B cell (primary cell): Measurements from ENCODE around the gene MAP3K1. TPM values are rescaled to one million over a fixed set of nuclear protein-coding genes. Genes with fewer than 3 reads are reported as not detected.

Experiments used
- ATAC-seq: fragments of 200-7000 bp; cut with Tn5 transposase; one replicate; pipeline ENCODE4 v1.10.0; 2021; ENCODE audit warnings: low read depth, mild to moderate bottlenecking, moderate number of reproducible peaks, moderate library complexity
- CTCF ChIA-PET: fragments of 350-600 bp; sonication (Branson Sonifier 250); formaldehyde crosslinking; loops from one replicate; lab custom pipeline; 2021; ENCODE audit warnings: antibody characterized with exemption, inconsistent platforms; lab: Charles Lee
- POLR2A ChIA-PET: fragments of 350-600 bp; sonication (Branson Sonifier 250); formaldehyde crosslinking; loops from one replicate; lab custom pipeline; 2021; ENCODE audit warnings: antibody characterized with exemption; lab: Charles Lee
- DNase-seq: peaks from one replicate; pipeline ENCODE4 v3.0.0; 2013
- H2AFZ ChIP-seq: 2 replicates; pipeline ENCODE4 v1.6.1; 2012; ENCODE audit warnings: mild to moderate bottlenecking, low read depth, low read length; ENCODE audit not compliant: insufficient read depth, poor library complexity, severe bottlenecking
- H3K27ac ChIP-seq, 2 donors: 1 replicate in 1 of 2; 2 replicates in 1 of 2; pipeline ENCODE4 v1.5.1; 2012 to 2013; ENCODE audit warnings: low read length in 2 of 2, mild to moderate bottlenecking in 2 of 2, moderate library complexity in 1 of 2
- H3K27me3 ChIP-seq, 4 experiments: fragments of 200-600 bp in 1 of 4; sonication (generic) in 1 of 4; replicated peaks in 1 of 4; 1 replicate in 2 of 4; 2 replicates in 2 of 4; pipeline versions ENCODE4 v1.6.1 to v1.7.0; 2013 to 2016; ENCODE audit warnings: low read length in 3 of 4, mild to moderate bottlenecking in 2 of 4, mixed read lengths in 1 of 4, moderate library complexity in 1 of 4; ENCODE audit not compliant: insufficient read depth in 4 of 4, control insufficient read depth in 3 of 4; ENCODE audit errors: control extremely low read depth in 1 of 4
- H3K36me3 ChIP-seq, 2 experiments: replicated peaks in 1 of 2; 1 replicate in 1 of 2; 2 replicates in 1 of 2; pipeline versions ENCODE4 v1.6.1 to v1.7.1; 2013; ENCODE audit warnings: low read length in 1 of 2; ENCODE audit not compliant: insufficient read depth in 2 of 2, control insufficient read depth in 1 of 2; ENCODE audit errors: control extremely low read depth in 1 of 2, extremely low read depth in 1 of 2
- H3K4me1 ChIP-seq, 2 donors: fragments of 200-600 bp in 1 of 2; sonication (generic) in 1 of 2; 1 replicate in 1 of 2; 2 replicates in 1 of 2; pipeline versions ENCODE4 v1.5.1 to v1.6.1; 2013 to 2017; ENCODE audit warnings: low read length in 2 of 2; ENCODE audit not compliant: control insufficient read depth in 2 of 2, insufficient read depth in 2 of 2
- H3K4me2 ChIP-seq: replicated peaks from 2 replicates; pipeline ENCODE3; 2012; ENCODE audit warnings: mild to moderate bottlenecking, low read depth, low read length; ENCODE audit not compliant: poor library complexity, severe bottlenecking
- H3K4me3 ChIP-seq, 5 experiments: fragments of 200-600 bp in 1 of 5; sonication (generic) in 1 of 5; 1 replicate in 3 of 5; 2 replicates in 2 of 5; pipeline versions ENCODE4 v1.5.1 to v1.7.0; 2011 to 2016; ENCODE audit warnings: low read length in 4 of 5, mild to moderate bottlenecking in 4 of 5, low read depth in 2 of 5, control low read depth in 1 of 5, moderate library complexity in 1 of 5; ENCODE audit not compliant: insufficient read depth in 1 of 5; ENCODE audit errors: control extremely low read depth in 1 of 5, extremely low read depth in 1 of 5
- H3K79me2 ChIP-seq: fragments of 200-600 bp; sonication (generic); one replicate; pipeline ENCODE4 v1.6.0; 2016; ENCODE audit warnings: low read length; ENCODE audit not compliant: control insufficient read depth, insufficient read depth
- H3K9ac ChIP-seq: fragments of 200-600 bp; sonication (generic); 2 replicates; pipeline ENCODE4 v1.6.1; 2017; ENCODE audit warnings: mild to moderate bottlenecking, low read length, moderate library complexity
- H3K9me3 ChIP-seq, 3 donors: one replicate each; pipeline versions ENCODE4 v1.6.1 to v1.7.1; 2013; ENCODE audit warnings: low read length in 2 of 3; ENCODE audit not compliant: control insufficient read depth in 2 of 3, insufficient read depth in 1 of 3; ENCODE audit errors: control extremely low read depth in 1 of 3
- H4K20me1 ChIP-seq: 2 replicates; pipeline ENCODE4 v1.6.0; 2012; ENCODE audit warnings: mild to moderate bottlenecking, low read length; ENCODE audit not compliant: insufficient read depth, control insufficient read depth, poor library complexity, severe bottlenecking
- H3K27ac Mint-ChIP-seq: one replicate; pipeline ENCODE4 v1.8.0; 2021; ENCODE audit warnings: mixed read lengths
- H3K27me3 Mint-ChIP-seq: one replicate; pipeline ENCODE4 v1.8.0; 2021; ENCODE audit warnings: mixed read lengths
- H3K4me1 Mint-ChIP-seq: one replicate; pipeline ENCODE4 v1.8.0; 2021; ENCODE audit warnings: mixed read lengths
- H3K4me3 Mint-ChIP-seq: one replicate; pipeline ENCODE4 v1.8.0; 2021; ENCODE audit warnings: mixed read lengths
- H3K9me3 Mint-ChIP-seq: one replicate; pipeline ENCODE4 v1.8.0; 2022; ENCODE audit warnings: mixed read lengths; ENCODE audit not compliant: insufficient read depth
- CTCF ChIP-seq: fragments of 200-600 bp; IDR thresholded peaks from one replicate; pipeline ENCODE4 v1.8.0; 2022; ENCODE audit warnings: antibody characterized with exemption, mild to moderate bottlenecking
- EZH2 ChIP-seq: IDR thresholded peaks from 2 replicates; pipeline ENCODE4 v1.6.1; 2012; ENCODE audit warnings: borderline replicate concordance, low read depth, mild to moderate bottlenecking, moderate library complexity, low read length; ENCODE audit not compliant: insufficient read depth, poor library complexity, severe bottlenecking
- WGBS: methylation state at CpG from one replicate; pipeline ENCODE4 v1.1.5; 2013; ENCODE audit warnings: missing lambda C conversion rate; ENCODE audit not compliant: insufficient coverage; 5-methylcytosine and 5-hydroxymethylcytosine counted together
- intact Hi-C: fragments of 100-400 bp; cut with micrococcal nuclease; formaldehyde crosslinking; loops from one replicate; pipeline ENCODE4 v1.10.0; 2022
- polyA plus RNA-seq: library from polyadenylated mRNA; depleted of rRNA; stranded (reverse); fragments of >200 nt; gene quantifications from 2 replicates; pipeline ENCODE4 v1.2.3, GENCODE V29; 2012
- total RNA-seq, 2 donors: library from RNA; stranded (reverse); fragments of 120-200 nt in 1 of 2; gene quantifications; 1 replicate in 1 of 2; 2 replicates in 1 of 2; pipeline versions ENCODE4 v1.2.3 to v1.2.4, GENCODE V29; 2013 to 2022

The MAP3K1 gene
- total and polyA plus RNA-seq, 2 donors (not counting 1 experiment from before 2014, with no cell fraction given): 51.7 to 160 TPM

- peak; percentile 1 for ATAC-seq
- peak; percentile 39 for TF ChIP-seq CTCF
- no peak for TF ChIP-seq EZH2
- peak overlapping the region; percentile 73 to 97 (median 80) for H3K4me3 ChIP-seq
- Mint-ChIP-seq H3K27ac (peak overlapping the region; percentile 99), H3K4me3 (peak overlapping the region; percentile 97), H3K9me3 (no peaks in the 10 kb centered on the region), H3K4me1 (peaks cover 37% of the 10 kb centered on the region), H3K27me3 (no peaks in the 10 kb centered on the region)
- H2AFZ ChIP-seq: peak overlapping the region; percentile 66
- H3K27ac ChIP-seq: peak overlapping the region; percentile 91 to 94
- H3K4me2 ChIP-seq: peak overlapping the region; percentile 83
- ChIA-PET CTCF (interaction anchor here (0.6 to 4.2 kb wide), 13 partner anchors 12 to 544 kb away, joined by 3 to 25 read pairs (median 5); no protein-coding TSS in a partner anchor), POLR2A (interaction anchor here (0.6 to 2.8 kb wide), 7 partner anchors 24 to 336 kb away, joined by 3 to 29 read pairs (median 6); no protein-coding TSS in a partner anchor)
- WGBS: under 1% methylated on average over 27 of the region's 31 CpGs
- H3K9ac ChIP-seq: peak overlapping the region; percentile 94
- no peaks in the 10 kb centered on the region for H3K9me3 ChIP-seq
- H3K79me2 ChIP-seq: peaks cover 39% of the 10 kb centered on the region
- no peaks in the 10 kb centered on the region for H4K20me1 ChIP-seq
- DNase-seq: no peak
- H3K36me3 ChIP-seq: no peaks in the 10 kb centered on the region
- H3K27me3 ChIP-seq: no peaks in the 10 kb centered on the region
- H3K4me1 ChIP-seq: peaks cover 19 to 23% of the 10 kb centered on the region in 2 donors
- intact Hi-C loops: loop anchor here (2.0 kb wide), 2 partner anchors 50 to 250 kb away; no protein-coding TSS in a partner anchor
Measured at GRCh38 chr5:56814361-56814962, 887 bp upstream of the MAP3K1 start.
